HG03521 (cell line): ENCODE data around the gene LRRC47.

Source experiments
- ATAC-seq: cut with Tn5 transposase; IDR thresholded peaks from one replicate; pipeline ENCODE4 v1.9.1; 2021; ENCODE audit warnings: mild to moderate bottlenecking, moderate library complexity; ENCODE audit not compliant: unreplicated experiment

The LRRC47 gene

DNA sequence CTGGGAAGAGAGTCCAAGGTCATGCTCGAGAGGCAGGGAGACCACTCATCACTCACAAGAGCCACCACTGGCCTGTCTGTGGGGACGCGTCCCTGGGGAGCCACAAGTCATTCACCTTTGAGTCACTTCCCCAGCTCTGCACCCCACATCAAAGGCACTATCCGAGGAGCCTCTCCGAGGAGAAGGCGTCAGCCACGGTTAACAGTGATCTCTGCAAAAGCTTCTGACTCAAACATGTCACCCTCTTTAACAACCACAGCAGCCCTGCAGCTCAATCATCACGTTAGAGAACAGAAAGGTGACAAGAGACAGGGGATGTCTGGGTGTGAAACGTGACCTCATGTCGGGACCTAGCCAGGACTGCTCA, 9.0 kb downstream of the LRRC47 start:
- ATAC-seq, result no peak

DNA sequence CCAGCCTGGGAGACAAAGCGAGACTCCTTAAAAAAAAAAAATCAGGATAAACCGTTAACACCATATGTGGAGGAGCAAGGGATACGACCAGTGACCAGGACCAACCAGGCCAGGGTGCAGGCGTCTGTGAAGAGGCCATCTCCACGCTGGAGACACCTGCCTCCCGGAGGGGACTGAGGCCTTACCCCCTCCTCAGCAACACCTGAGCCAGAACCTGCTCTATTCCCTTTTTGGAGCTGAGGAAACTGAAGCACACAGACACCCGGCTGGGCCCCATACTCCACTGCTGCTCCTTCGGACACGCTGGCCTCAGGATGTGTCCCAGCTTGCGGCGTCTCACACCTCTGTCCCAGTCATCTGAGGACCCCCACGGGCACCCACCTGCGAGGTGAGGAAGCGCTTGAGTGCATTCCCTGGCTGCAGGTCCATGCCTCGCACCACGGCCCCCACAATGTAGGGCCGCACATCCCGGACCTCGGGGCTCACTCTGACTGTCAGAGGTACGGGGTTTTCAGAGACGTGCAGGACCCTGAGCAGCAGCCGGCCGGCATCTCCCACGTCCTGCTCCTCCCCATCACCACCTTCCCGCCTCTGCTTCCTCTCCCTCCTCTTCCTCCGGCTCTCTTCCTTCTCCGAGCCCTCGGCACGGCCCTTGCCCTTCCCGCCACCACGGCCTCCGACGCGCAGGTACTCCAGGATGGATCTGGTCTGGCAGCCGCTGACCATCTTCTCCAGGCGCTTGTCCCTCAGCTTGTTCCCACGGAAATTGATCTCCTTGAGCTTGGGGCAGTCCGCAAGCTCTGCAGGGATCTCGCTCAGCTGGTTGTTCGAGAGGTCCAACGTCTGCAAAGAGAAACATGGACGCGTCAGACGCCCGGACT, 9.6 kb downstream of the LRRC47 start:
- ATAC-seq, result no peak

DNA sequence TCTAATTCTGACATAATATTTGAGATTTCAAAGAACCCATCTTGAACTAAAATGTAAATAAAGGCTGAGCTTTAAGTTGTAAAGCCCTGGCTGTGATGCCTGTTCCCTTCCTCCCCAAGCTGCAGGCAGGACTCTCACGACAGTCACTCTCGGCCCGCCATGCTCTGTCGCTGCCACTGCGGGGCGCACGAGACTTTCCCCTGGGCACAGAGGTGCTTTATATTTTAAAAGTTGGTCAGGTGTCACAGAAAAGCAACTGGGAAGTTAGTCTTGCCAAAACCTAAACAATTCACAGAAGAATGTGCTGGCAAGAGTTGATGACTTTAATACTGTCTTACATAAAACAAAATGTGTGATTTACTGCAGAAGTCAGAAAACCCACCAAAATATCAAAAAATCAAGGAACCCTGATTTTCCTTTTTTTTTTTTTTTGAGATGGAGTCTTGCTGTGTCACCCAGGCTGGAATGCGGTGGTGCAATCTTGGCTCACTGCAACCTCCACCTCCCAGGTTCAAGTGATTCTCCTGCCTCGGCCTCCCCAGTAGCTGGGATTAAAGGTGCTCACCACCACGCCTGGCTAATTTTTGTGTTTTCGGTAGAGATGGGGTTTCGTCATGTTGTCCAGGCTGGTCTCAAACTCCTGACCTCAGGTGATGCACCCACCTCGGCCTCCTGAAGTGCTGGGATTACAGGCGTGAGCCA, 10.7 kb downstream of the LRRC47 start:
- ATAC-seq, result no peak

DNA sequence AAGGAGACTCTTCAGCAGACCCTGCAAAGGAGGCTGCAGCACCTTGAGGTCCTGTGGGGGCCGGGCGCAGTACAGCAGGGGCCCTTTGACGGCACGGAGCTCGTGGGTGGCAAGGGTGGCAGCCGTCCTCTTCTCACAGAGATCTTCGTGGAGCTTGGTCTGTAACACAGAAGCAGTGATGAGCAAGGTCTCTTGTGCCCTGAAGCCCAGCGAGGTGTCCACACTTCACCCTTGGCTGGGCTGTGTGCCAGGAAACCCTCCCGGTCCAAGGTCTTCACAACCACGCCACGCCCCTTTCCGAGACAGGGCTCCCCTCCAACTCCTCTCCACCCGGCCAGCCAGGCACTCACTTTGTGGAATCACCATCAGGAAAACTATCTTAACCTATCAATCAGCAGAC, 11.3 kb downstream of the LRRC47 start:
- no peak for ATAC-seq

DNA sequence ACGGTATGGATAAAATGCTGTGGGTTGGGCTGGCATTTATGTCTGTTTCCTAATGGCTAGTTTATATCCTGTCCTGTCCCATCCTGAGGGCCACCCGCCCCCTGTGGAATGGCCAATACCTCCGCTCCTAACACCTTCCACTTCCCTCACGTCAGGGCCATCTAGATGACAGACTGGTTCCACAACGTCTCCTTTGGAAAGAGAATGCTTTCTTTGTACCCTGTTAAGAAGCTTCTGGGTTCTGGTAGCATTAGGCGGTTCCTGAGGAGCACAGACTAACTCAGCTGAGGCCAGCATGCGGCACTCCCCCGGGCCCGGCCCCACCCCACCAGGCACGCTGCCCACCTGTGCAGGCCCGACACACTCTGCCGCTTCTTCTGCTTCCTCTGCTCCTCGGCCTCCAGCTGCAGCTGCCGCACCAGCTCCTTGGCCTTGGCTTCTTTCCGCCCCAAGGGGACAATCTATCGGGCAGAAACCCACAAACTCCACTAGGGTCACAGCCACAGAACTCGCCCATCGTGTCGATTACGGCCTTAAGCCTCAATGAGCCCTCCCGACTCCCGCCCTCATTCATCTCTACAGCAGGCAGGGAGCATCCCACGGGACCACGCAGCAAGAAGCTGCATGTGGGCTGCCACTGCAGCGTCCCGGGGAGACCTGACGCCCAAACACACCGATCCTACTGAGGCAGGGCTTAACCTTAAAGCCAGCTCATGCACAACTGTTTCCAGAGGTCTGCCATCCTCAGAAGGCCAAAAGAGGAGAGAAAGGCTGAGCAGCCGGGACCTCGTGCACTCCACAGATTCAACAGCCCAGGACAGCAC, 12.4 kb downstream of the LRRC47 start:
- no peak for ATAC-seq

DNA sequence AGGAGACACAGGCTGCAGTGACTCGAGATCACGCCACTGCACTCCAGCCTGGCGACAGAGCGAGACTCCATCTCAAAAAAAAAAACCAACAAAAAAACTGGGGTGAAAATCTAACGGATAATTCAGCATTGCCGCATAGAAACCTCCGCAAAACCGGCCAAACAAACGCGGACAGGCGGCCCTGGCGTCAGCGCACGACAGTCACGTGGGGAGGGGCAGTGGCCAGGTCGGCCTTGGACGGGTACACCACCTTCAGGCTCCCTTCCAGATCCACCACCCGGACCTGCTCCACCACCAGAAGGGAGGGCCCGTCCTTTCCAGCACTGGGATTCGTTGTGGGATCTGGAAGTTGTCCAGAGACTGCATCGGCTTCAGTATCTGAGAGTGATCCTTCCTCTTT, 15.4 kb downstream of the LRRC47 start:
- ATAC-seq, result no peak

DNA sequence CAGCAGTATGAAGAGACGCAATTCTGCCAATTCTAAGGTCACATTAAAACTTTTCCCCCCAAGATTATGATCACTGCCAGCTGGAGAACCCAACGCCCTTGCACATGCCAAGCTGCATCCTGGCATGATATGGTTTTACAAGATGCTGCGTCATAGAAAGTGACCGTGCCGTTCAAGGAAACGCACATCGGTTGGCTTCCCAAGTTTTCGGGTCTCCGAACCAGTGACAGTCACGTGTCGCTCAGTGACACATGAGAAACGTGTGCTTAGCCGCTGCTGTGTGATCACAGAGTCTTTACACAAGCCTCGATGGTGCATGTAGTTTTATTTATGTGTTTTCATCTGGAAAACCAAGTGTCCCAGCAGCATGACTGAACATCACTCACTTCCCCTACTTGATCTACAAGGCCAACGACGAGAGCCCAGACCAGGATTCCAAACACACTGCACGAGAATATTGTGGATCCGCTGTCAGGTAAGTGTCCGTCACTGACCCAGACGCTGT, 16.3 kb downstream of the LRRC47 start:
- no peak for ATAC-seq

DNA sequence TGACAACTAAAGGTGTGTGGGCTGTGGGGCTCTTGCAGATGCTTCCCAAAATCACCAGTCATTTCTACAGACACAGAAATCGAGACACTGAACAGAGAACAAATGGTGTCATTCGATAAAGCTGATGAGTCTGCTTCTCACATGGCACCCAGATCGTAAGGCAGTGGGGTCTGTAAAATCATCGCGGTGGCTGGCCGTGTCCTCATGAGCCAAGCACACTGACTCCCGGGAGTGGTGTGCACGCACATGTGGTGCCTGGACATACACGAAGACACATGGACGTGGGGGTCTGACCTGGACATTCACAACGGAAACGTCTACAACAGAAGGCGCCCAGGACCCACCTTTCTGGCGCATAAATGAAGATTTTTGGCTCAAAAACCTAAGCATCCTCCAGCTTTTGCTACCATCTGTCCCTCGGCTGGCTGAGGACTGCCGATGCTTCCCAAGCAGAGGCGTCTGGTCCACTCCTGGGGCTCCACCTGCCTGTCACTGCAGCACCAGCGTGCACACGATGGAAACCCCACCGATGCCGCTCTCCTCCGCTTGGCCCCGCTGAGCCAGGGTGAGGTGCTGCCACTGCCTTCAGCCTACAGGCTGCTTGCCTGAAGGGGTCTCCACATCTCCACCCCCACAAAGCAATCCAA, 16.9 kb downstream of the LRRC47 start:
- no peak for ATAC-seq

DNA sequence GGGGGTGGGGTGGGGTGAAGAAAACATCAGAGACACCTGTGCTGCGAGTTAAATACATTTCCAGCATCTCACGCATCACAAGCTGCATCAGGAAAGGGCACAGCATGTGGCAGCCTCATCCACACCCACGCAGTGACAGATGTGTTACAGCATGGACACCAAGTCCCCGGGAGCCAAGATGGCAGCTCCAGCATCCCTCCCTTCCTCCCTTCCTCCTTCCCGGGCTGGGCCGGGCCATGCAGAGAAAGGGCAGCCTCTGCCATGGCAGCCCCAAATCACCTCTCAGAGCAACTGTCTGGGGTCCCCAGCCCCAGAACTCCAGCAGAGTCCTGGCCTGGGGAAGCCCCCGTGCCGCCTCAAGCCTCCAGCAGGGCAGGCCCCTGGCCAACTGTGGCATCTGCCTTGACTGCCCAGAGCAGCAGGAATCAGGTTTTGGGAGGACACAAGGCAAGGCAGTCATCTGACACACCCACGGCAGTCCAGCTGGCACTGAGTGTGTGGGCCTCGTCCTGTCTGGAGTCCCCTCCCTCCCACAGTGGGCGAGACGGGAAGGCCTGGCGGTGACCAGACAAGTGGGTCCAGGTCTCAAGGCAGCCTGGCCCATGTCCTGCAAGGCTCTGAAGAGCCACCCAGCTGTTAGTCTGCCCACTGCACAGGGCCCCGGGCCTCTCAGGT, 17.6 kb downstream of the LRRC47 start:
- ATAC-seq, result no peak

DNA sequence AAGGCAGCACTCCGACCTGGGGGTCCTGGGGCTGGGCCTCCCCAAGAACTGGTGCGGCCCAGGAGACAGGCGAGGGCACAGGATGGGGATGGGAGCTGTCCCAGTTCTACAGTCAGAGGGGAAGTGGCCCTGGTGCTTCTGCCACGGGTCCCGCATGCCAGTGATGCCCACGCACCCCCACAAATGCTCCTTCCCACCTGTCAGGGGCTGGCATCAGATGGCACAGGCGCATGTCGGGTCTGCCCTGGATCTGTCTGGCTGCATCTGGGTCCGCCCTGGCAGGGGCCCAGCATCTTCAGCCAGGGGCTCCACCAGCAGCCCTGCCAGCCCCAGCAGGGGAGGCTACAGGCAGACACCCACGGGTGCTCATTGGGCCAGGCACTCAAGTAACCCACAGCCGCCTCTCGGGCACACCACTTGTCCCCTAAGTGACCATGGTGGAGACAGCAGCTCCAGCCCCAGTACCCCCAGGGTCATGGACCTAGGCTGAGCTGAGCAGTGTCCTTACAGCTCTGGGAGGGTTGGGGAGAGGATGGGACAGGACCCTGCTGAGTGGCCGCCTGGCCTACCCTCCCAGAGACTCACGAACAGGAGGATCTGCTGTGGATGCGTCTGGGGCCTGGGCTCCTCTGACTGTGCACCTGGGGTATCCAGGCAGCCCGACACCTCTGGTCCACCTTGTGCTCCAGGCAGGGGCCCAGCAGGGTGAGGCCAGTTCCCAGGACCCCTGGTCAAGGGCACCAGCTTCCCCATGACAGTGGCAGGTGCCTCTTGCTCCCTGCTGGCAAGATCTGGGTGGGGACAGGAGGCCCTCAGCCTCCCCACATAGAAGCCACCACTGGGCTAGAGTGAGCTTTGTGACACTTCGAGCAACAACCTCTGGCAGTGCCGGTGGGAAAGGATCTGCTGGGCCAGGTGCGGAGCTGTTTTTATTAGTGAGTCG, 18.4 kb downstream of the LRRC47 start:
- no peak for ATAC-seq

DNA sequence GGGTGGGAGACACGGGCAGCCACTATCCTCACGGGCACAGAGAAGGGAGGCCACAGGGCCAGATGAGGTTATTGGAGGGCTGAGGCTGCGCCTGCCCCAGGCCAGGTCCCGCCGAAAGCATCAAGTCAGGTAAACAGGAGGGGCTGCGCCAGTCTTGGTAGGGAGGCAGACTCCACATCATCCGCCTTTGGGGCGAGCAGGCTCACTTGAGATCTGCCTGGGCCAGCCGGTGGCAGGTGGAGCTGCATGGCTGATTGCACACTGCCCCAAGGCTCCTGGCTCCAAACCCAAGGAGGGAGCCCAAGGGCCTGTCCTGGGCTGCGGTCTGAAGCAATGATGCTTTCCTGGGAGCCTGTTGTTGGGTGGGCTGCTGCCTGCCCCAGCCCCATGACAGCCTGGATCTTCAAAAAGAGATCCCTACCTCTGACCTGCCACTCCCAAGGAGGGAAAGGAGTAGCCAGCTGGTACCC, 19.2 kb downstream of the LRRC47 start:
- ATAC-seq, result no peak

DNA sequence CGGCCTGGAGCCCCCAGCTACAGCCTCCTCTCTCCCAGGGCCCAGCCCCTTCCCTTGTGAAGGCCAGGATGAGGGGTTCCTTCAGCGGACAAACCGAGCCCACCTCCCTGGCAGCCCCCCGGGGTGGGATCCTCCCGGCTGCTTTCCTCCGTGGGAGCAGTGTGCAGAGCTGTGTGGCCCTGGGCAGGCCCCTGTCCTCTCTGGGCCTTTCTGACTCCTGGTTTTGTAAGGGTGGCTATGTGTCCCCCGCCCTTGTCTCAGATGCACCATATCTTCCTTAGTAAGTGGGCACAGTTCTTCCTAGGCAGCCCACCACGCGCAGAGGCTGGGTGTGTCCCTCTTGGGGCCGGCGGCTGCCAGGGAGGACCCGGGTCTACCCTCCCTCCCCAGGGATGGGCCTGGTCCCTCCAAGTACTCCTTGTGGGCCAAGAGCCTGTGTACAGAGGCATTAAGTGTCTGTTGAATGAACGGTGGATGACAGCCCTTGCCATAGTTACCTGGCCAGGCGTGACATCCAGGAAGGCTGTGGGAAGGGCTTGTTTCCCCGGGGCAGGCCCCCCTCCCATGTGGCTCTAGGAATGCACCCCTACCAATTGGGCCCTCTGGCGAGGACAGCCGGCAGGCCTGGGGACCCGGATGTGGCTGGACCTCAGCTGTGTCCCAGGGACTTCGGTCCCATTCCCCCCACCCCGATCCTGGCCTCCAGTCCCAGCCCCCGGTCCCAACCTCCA, 19.9 kb downstream of the LRRC47 start:
- ATAC-seq, result no peak

DNA sequence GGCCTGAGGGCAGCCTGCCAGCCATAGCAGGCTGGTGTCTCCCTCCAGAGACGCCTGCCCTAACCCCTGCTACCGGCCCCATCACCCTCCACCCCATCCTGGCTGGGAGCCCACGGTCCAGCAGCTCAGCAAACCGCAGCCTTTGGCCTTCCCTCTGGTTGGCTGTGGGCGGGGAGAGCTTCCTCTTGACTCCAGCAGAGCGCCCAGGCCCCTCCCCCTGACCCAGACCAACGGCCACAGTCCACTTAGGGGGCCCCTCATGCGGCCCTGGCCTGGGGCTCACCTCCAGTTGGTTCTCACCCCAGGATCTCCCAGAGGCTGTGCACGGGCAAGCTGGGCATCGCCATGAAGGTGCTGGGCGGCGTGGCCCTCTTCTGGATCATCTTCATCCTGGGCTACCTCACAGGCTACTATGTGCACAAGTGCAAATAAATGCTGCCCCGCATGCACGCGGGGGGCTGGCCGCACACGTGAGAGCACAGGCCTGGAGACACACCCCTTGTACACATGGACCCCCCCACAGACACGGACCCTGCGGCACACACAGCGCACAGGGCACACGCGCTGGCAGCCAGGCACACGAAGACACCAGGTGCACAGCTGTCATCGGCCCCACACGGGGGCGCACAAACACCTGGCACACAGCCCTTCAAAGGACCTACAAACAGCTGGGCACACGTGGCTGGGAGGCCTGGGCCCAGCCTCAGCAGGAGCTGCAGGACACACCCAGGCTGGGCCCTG, 20.6 kb downstream of the LRRC47 start:
- ATAC-seq, result no peak

DNA sequence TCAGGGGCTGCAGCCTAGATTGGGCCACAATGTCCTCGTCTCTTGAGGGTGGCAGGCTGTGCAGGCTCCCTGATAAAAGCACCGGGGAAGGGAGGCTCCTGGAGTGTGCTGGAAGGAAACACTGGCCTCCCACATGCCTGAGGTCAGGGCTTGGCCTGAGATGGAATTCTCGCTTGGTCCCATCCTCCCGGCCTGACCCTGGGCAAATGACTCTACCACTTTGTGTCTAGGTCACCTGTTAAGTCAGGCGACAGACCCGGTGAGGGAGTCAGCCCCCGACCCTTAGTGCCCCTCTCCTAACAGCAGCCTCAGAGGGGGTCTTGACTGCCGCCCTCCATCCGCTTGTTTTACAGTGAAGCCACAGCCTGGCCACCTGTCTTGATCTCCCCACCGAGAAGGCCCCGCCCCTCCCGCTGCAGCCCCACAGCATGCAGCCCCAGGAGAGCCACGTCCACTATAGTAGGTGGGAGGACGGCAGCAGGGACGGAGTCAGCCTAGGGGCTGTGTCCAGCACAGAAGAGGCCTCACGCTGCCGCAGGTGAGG, 21.3 kb downstream of the LRRC47 start:
- ATAC-seq, result no peak

DNA sequence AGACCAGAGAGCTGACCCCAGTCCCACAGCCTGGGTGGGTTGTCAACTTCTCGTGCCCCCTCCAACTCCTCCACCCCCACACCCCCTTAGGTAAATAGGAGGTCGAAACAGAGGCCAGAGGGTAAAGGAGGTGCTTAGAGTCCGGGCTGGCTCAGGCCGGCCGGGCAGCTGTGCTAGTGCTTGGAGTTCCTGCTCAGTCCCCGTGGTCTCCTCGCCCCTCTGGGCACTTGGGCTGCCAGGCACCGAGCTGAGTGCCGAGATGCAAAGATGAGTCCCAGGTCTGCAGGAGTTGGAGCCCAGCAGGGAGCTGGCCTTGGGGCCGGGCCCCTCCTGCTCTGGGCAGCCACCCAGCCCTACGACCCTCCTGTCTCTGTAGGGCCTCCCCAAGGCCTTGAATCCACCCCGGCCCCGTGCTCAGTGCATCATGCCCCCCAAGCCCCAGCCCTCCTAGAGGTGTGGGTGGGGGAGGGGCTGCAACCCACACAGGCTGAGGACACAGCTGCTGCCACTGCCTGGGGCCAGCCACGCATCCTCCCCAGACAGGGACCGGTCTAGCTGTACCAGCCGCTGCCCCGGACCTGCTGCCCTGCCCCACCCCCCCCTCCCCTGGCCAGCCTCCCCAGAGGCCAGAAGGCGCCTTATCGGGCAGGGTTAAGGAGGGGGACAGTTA, 21.9 kb downstream of the LRRC47 start:
- ATAC-seq, result no peak

DNA sequence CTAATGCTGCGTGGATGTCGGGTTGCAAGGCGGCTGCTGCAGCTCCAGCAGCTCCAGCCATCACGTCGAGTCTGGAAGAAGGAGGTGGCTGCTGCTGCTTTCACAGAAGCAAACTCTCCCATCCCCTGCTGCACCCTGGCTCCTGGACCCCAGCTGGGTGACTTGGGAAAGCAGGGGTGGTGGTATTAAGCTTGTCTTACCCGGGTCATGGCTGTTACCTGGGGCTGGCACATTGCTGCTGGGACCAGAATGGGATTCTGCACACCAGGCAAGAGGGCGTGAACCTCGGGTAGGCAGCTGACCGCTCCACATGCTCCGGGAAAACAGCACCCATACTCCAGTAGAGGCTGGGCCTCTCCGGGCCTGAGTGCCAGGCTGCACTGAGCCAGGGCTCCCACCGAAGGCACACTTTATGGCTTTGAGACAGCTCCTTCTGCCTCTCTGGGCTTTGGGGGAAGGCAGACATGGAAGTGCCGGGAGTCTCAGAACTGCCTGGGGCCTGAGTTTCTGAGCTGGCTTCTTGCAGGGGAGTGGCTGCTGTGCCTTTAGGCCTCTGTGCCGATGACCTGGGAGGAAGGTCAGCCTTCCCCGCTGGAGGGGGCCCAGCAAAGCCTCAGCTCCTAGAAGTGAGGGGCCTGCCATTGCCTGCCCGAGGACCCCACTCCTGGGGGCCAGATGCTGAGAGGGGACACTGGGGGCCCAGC, 22.6 kb downstream of the LRRC47 start:
- no peak for ATAC-seq
